Peyer's patch (tissue), 4 donors: ENCODE measurements around the gene CDRT15.

ENCODE experiments used
- POLR2A ChIP-seq, 2 donors: fragments of 450-650 bp; IDR thresholded peaks; one replicate each; pipeline ENCODE4 v1.5.1; 2017; ENCODE audit warnings: antibody characterized with exemption in 2 of 2, mild to moderate bottlenecking in 2 of 2, moderate library complexity in 2 of 2
- TF ChIP-seq, protein P1 (sequence below), 6 experiments: fragments of 450-650 bp in 4 of 6; fragments of 200-600 bp in 2 of 6; sonication (generic) in 1 of 6; IDR thresholded peaks; one replicate each; pipeline ENCODE4 v1.5.1; 2017 to 2019; ENCODE audit warnings: antibody characterized with exemption in 6 of 6, mild to moderate bottlenecking in 3 of 6, moderate library complexity in 1 of 6

DNA sequence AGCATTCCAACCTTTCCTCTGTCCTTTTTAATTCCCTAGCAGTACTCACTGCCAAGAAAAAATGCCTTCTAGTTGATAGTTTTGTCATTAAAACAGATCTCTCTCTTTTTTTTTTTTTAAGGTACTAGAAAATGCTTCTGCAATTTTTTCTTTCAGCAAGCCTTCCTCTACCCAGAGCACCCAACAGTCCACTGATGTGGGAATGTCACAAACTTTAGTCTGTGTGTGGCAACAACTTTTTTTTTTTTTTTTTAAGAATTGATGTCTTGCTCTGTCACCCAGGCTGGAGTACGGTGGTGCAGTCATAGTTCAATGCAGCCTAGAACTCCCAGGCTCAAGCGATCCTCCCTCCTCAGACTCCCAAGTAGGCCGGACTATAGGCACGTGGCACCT, 34.7 kb downstream of the CDRT15 start:
- TF ChIP-seq, protein P1, sequence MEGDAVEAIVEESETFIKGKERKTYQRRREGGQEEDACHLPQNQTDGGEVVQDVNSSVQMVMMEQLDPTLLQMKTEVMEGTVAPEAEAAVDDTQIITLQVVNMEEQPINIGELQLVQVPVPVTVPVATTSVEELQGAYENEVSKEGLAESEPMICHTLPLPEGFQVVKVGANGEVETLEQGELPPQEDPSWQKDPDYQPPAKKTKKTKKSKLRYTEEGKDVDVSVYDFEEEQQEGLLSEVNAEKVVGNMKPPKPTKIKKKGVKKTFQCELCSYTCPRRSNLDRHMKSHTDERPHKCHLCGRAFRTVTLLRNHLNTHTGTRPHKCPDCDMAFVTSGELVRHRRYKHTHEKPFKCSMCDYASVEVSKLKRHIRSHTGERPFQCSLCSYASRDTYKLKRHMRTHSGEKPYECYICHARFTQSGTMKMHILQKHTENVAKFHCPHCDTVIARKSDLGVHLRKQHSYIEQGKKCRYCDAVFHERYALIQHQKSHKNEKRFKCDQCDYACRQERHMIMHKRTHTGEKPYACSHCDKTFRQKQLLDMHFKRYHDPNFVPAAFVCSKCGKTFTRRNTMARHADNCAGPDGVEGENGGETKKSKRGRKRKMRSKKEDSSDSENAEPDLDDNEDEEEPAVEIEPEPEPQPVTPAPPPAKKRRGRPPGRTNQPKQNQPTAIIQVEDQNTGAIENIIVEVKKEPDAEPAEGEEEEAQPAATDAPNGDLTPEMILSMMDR (IDR thresholded peaks at IDR 0.05), result no peak
- no peak for TF ChIP-seq POLR2A (IDR thresholded peaks at IDR 0.05)
